ENCODE data around the gene TSPAN31.
A peak's percentile ranks its signal among the peaks of the same experiment; 100 is the strongest.

Gene TSPAN31

GRCh38 chr12:57735198-57735855 lies 9.5 kb upstream of the TSPAN31 start:
- DNase-seq (ENCODE audit: low read depth in 2 of 3, low spot score in 2 of 3), result no peak

- DNase-seq (ENCODE audit: low read depth in 2 of 3, low spot score in 2 of 3), result no peak
Measured at GRCh38 chr12:57735952-57736740, 8.7 kb upstream of the TSPAN31 start.

- no peak for DNase-seq (ENCODE audit: low read depth in 2 of 3, low spot score in 2 of 3)
Measured at GRCh38 chr12:57736741-57737466, 7.9 kb upstream of the TSPAN31 start.

GRCh38 chr12:57737467-57738460 lies 7.1 kb upstream of the TSPAN31 start:
- no peak for DNase-seq (ENCODE audit: low read depth in 2 of 3, low spot score in 2 of 3)

- no peak for DNase-seq (ENCODE audit: low read depth in 2 of 3, low spot score in 2 of 3)
Measured at GRCh38 chr12:57738661-57739237, 6.1 kb upstream of the TSPAN31 start, which contains the start of gene AGAP2. TSS of gene AGAP2 (minus strand) at chr12:57738742. CDS start at chr12:57738246, 496 bp downstream.

- DNase-seq (ENCODE audit: low read depth in 2 of 3, low spot score in 2 of 3), result no peak
Measured at GRCh38 chr12:57739387-57739786, 5.5 kb upstream of the TSPAN31 start.

GRCh38 chr12:57739914-57740538 lies 4.8 kb upstream of the TSPAN31 start:
- no peak for DNase-seq (ENCODE audit: low read depth in 2 of 3, low spot score in 2 of 3)

- peak in 2 of 3 experiments; percentile 33 to 59 for DNase-seq (ENCODE audit: low read depth in 2 of 3, low spot score in 2 of 3)
Measured at GRCh38 chr12:57740656-57741412, 4.0 kb upstream of the TSPAN31 start.

- DNase-seq (ENCODE audit: low read depth in 2 of 3, low spot score in 2 of 3), result no peak
Measured at GRCh38 chr12:57741413-57741789, 3.4 kb upstream of the TSPAN31 start.

- peak; percentile 44 to 61 (median 59) for DNase-seq (ENCODE audit: low read depth in 2 of 3, low spot score in 2 of 3)
Measured at GRCh38 chr12:57741844-57742738, 2.7 kb upstream of the TSPAN31 start.

- no peak for DNase-seq (ENCODE audit: low read depth in 2 of 3, low spot score in 2 of 3)
Measured at GRCh38 chr12:57743769-57744168, 1.1 kb upstream of the TSPAN31 start.

GRCh38 chr12:57744194-57744776 lies 554 bp upstream of the TSPAN31 start:
- peak in 2 of 3 experiments; percentile 61 to 72 for DNase-seq (ENCODE audit: low read depth in 2 of 3, low spot score in 2 of 3)

GRCh38 chr12:57745485-57745881 lies 644 bp downstream of the TSPAN31 start:
- no peak for DNase-seq (ENCODE audit: low read depth in 2 of 3, low spot score in 2 of 3)

- DNase-seq (ENCODE audit: low read depth in 2 of 3, low spot score in 2 of 3), result no peak
Measured at GRCh38 chr12:57746025-57746424, 1.2 kb downstream of the TSPAN31 start.

GRCh38 chr12:57749061-57749460 lies 4.2 kb downstream of the TSPAN31 start:
- DNase-seq (ENCODE audit: low read depth in 2 of 3, low spot score in 2 of 3), result no peak

GRCh38 chr12:57750561-57751431 lies 6.0 kb downstream of the TSPAN31 start:
- DNase-seq (ENCODE audit: low read depth in 2 of 3, low spot score in 2 of 3), result no peak

- DNase-seq (ENCODE audit: low read depth in 2 of 3, low spot score in 2 of 3), result no peak
Measured at GRCh38 chr12:57751432-57751787, 6.6 kb downstream of the TSPAN31 start.
